HL-60/S4 treated with phorbol 12-myristate 13-acetate at 8.2 ng/mL for 4 days and 3 days (cell line): Measurements from ENCODE around the gene GNG14.
"Not testable (repeated sequence)": the region's sequence is repeated elsewhere in the genome, so short reads cannot be mapped to it uniquely, and the experiment has no call there.

Source experiments
- in situ Hi-C: fragments of 300-500 bp; cut with MboI; formaldehyde crosslinking; loops from 2 replicates; pipeline ENCODE4 v1.15.0; 2022; ENCODE audit warnings: low sequenced_read_pairs

Gene GNG14

DNA sequence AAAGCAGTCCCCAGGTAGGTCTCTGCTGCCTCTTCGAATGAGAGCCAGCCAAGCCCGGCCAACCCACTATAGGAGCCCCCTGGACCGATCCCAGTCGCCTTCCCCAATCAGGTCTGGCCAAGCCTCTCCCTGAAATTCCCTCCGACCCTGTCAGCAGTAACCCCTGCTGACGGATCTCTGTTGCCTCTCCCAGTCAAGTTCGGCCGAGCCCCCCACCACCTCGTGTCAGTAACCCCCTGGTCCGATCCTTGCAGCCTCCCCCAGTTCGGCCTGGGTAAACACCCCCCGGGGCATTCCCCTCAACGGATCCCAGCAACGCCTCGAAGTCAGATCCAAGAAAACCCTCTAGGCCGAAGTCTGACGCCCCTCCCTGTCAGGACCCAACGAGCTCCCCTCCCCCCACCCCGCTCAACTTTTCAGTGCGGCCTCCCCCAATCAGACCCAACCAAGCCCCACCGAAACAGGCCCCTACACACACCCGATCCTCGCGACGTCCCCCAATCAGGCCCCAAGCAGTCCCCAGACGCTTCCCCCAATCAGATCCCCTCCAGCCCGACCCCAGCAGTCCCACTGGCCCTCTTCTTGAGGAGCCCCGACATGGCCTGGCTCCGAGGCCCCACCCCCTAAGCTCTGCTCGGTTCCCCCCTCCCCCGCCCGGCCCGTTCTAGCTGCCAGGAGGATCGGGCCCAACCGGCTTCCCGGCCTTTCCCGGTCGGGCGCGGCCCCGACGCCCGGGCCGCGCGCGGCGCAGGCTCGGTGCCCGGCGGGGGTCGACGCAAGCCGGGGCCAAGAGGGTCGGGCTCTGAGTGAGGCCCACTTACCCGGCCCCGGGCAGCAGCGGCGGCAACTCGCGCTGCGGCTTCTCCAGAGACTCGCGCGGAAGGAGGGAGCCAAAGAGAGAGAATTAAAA lies 34.1 kb downstream of the GNG14 start:
- in situ Hi-C loops, result no loop called here

DNA sequence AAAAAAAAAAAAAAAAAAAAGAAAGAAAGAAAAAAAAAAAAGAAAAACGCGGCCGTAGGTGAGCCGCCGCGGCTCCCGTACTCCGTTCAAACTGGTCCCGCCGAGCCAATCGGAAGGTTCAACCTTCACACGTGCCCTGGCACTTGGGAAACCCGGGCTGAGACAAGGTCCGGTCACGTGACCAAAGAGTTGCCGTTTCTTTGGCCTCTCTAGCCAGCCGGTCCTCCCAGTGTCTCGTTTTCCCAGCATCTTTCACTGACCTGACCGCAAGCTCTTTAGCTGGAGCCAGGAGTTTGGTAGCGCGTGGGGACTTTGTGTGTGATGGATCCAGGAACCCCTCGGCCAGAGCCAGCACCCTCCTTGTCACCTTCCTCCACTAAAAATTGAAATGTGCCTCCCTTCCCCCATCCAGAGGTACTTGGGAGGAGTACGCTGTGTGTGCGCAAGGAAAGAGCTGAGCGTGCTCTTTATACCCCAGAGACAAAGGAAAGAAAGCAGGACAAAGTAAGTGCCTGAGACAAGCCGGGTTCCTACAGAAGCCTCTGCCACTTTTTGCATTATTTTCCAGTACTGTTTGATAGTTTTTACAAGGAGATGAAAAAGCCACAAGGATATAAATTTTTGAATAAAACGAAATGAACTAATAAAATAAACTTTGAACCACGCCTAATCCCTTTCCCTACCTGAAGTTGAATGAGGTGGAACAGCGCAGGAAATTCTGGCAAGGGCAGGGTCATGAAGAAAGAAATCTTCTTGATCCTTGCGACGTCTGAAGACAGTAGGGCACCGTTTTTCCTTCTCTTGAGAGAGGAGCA lies 35.0 kb downstream of the GNG14 start:
- in situ Hi-C loops, result no loop called here

DNA sequence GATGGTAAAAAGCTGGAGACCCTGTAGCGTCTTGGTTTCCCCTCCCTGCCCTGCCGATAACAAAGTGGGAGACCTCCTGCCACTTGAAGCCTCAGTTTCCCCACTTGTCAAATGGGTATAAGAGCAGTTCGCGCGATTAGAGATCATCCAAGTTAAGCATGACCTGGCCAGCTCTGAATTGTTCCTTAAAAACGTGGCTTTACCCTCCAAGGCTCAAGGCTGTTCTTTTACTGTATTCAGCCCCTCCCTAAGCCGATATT lies 35.5 kb downstream of the GNG14 start:
- in situ Hi-C loops, result no loop called here

DNA sequence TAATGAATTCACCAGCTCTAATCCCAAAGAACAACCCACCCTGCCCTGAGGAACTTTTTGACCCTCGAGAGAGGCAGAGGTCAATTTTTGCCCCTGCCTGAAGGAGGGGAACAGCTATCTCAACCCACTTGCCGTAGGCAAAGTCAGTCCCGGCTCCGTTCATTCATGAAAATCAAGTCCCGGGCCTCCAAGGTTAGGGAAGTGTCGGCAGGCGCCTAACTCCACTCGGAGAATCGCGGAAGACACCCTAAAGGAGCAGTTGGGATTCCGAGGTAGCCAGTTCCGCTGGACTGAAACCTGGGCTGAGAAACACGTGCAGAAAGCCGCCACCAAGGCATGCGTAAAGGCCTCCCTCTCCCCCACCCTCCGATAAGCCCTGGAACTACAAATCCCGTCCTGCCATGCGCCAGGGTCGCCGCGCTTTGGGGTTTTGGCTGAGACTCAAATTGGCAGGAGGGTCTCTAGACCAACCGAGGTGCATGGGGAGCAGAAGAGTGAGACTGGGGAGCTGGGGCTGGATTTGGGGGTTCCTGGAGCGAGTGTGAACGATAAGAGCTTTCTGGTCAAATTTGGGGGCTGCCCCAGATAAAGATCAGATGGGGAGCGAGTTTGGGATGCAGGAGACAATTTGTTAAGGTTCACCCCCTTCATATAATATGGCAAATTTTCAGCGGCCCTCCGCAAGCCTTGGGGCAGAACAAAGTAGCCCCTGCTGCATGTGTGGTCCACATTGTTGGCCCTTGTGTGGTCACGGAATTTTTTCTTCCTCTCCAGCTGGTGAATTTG lies 36.0 kb downstream of the GNG14 start, which contains the start of gene TNPO2:
TNPO2 (minus strand) TSS at position 292 of the 786 bp plus-strand sequence. CDS start 2,955 bp downstream, outside the sequence.
- in situ Hi-C loops, result no loop called here

DNA sequence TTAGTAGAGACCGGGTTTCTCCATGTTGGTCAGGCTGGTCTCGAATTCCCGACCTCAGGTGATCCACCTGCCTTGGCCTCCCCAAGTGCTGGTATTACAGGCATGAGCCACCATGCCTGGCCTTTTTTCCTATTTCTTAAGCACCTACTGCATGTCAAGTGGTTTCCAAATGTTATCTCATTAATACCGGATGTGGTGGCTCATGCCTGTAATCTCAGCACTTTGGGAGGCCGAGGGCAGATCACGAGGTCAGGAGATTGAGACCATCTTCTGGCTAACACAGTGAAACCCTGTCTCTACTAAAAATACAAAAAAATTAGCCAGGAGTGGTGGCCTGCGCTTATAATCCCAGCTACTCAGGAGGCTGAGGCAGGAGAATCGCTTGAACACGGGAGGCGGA lies 37.8 kb downstream of the GNG14 start:
- in situ Hi-C loops, result not testable (repeated sequence)

DNA sequence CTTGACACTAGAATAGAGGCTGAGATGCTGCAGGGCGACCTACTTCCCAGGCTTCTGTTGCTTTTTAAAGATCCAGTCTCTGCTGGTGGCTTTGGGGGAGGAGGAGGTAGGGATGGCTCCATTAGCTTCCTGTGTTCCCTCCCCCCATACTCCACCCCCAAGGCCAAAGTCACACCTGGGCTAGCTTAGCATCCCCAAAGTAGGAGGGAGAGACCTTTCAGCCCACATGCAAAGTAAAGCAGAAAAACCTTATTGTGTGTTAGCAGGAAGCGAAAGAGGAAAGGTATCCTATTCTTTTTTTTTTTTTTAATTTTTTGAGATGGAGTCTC lies 39.2 kb downstream of the GNG14 start:
- in situ Hi-C loops, result no loop called here

DNA sequence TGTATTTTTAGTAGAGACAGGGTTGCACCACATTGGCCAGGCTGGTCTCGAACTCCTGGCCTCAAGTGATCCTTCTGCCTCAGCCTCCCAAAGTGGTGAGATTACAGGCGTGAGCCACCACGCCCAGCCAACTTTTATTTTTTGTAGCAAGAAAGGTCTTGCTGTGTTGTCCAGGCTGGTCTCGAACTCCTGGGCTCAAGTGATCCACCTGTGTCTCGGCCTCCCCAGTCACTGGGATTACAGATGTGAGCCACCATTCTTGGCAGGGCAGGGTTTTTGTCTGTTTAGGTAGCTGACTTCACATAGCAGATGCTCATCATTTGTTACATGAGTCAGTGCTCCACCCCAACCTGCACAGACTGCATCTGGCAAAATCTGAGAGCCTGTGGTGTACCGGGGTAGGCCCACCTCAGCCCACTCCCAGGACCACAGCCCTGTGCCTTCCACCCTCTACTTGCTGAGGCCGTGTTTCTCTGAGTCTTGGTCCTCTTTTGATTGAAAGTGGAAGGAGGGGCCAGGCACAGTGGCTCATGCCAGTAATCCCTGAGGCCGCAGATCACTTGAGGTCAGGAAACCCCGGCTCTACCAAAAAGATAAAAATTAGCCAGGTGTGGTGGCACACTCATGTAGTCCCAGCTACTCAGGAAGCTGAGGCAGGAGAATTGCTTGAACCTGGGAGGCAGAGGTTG lies 40.1 kb downstream of the GNG14 start:
- in situ Hi-C loops, result no loop called here

DNA sequence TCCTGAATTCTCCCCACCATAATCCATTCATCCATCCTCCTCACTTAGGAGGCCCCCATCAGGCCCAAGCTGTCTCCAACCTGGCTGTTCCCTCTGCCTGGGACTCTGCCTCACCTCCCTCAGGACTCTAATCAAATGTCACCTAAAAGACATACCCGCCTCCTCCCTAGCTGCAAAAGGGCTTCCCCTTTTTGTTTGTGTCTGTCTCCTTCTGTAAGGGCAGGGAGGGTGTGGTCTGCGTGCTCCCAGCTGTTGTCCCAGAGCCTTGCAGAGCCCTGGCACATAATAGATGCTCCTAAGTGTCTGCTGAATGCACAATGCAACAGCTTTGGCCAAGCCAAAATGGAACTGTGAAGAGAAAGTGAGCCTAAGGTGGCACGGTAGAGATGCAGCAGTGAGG lies 42.3 kb downstream of the GNG14 start:
- in situ Hi-C loops, result no loop called here

DNA sequence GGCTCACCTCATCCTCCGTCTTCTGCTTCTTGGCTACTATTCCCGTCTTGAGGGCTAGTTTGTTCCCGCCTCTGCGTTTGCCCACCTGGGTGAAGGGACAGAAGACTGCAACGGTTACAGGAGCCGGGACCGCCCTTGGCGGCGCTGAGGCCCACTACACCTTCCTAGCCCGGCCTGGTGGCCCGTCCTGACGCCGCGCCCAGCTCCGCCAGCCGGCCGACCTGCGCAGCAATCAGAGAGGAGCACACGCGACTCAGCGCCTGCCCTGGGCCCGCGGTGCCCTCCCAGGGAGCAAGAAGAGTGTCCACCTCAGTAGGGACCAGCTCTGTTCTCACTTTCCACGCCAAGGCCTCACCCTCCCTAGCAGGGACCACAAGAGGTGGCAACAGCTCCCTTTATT lies 43.5 kb downstream of the GNG14 start:
- in situ Hi-C loops, result no loop called here

DNA sequence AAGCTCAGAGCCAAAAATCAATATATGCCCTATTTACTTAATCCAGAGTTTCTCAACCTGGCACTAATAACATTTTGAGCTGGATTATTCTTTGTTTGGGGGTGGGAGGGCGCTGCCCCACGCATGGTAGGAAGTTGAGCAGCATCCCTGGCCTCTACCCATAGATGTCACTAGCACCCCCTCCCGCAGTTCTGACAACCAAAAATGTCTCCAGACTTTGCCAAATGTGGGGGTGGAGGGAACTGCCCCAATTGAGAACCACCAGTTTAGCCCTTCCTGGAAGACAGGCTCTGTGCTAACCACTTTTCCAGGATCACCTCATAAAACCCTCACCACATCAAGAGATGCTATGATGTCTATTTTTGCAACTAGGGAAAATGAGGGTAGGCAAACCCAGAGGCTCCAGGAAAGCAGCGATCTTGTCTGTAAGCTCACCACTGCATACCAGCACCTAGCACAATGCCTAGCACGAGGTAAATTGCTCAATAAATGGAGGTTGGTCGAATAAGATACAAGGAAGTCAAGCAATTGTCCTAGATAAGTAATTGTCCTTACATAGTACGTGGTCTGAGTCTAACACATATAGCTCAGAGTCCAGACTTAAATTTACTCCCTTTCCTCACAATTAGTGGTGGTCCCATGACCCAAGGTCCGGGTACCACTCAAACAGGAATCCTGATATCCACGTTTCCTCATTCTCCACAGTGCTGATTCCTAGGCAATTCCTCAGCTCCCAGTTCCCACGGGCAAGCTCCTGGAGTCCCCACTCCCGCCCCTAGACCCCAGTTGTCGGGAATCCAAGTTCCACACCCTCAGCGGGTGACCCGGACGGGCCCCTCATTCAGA lies 45.8 kb downstream of the GNG14 start:
- in situ Hi-C loops, result no loop called here

DNA sequence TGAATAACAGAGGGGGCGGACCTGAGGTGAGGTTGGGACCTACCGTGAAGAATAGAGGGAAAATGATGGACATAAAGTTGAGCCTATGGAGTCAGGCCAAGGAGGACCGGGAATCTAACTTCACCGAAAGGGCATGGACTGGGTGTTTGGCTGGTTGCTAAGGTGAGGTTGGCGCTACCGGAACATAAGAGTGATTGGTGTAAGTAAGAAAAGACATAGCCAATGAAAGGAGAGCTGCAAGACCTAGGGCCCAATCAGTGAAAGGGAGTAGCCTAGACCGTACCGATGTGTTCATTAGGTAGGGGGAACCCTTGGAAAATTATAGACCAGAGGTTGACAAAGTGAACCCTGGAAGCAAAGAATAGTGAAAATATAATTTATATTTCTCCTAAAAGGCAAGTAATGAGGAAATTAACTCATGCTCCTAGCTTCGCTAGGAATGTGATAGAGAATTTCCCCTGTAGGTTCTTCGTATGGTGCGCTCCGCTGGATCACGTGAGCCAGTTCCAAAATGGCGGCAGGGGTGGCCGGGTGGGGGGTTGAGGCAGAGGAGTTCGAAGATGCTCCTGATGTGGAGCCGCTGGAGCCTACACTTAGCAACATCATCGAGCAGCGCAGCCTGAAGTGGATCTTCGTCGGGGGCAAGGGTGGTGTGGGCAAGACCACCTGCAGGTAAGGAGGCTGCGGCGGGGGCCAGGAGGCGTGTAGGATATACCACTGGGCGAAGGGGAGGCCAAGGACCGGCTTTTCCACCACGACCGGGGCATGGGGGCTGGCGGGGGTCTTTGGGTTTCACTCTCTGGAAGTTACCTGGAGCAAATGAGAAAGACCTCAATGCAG lies 49.4 kb downstream of the GNG14 start, which contains the start of gene GET3:
GET3 (plus strand) TSS at position 503 of the 840 bp plus-strand sequence; CDS start at position 512, 9 bp downstream.
- in situ Hi-C loops, result no loop called here

DNA sequence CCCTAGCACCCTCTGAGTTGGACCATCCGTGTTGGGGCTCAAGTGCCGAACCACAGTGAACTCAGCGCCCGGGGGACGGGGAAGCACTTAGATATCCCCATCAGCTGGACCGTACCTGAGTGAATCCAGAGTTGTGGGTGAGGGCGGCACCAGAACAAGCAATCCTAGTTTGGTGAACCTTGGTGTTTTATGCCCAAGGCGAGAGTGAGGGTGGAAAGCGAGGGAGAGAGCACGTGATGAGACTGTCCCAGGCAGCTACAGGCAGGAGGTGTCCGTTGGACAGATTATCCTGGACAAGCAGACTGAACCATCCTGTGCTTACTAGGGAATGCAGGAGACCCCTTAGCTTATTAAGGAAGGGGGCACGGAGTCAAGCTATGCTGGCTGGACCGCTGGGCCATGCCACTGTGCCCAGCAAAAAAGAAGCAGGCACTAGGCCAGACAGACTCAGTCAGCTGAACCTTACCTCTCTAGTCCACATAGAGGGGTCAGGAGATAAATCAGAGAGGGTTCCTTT lies 50.1 kb downstream of the GNG14 start:
- in situ Hi-C loops, result no loop called here
